HCT116 (cell line): ENCODE measurements around the gene SYNPO. TPM values are rescaled to one million over a fixed set of nuclear protein-coding genes. Genes with fewer than 3 reads are reported as not detected.
A peak's percentile ranks its signal among the peaks of the same experiment; 100 is the strongest.

Source experiments
- ATAC-seq: fragments of 200-7000 bp; cut with Tn5 transposase; 2 replicates; pipeline ENCODE4 v1.9.1; 2020; ENCODE audit warnings: mild to moderate bottlenecking, moderate library complexity
- BruUV-seq: library from RNA; stranded (reverse); fragments of 400-500 nt; replicated peaks from 2 replicates; lab custom pipeline; 2021; lab: Mats Ljungman, UMichigan
- CTCF ChIA-PET: fragments of 300-600 bp; sonication (Branson Sonifier 250); formaldehyde crosslinking; loops from one replicate; lab custom pipeline; 2021; ENCODE audit warnings: antibody characterized with exemption; lab: Charles Lee
- POLR2A ChIA-PET: fragments of 300-600, 350-600 bp; sonication (Branson Sonifier 250); formaldehyde crosslinking; loops from one replicate; lab custom pipeline; 2021; ENCODE audit warnings: antibody characterized with exemption; lab: Charles Lee
- RAD21 ChIA-PET, 2 experiments: fragments of 300-600 bp; sonication (Branson Sonifier 250); formaldehyde crosslinking; loops; one replicate each; lab custom pipeline; 2023; ENCODE audit warnings: low total read pairs in 2 of 2; ENCODE audit not compliant: uncharacterized antibody in 2 of 2, unreplicated experiment in 2 of 2, low non-redundant PET in 1 of 2; lab: Charles Lee
- DNase-seq: peaks from one replicate; pipeline ENCODE4 v3.0.0-alpha.2; 2010; ENCODE audit warnings: low read depth, low spot score
- H2AFZ ChIP-seq: fragments of 200-600 bp; shearing (Covaris generic), sonication (generic); 2 replicates; pipeline ENCODE4 v1.6.1; 2017; ENCODE audit warnings: low read depth, mixed run types, mixed read lengths, antibody characterized with exemption, low read length; ENCODE audit not compliant: poor library complexity, severe bottlenecking
- H3K27ac ChIP-seq: 2 replicates; pipeline ENCODE4 v1.5.1; 2012; ENCODE audit warnings: low read depth, low read length
- H3K27me3 ChIP-seq: fragments of 200-600 bp; sonication (generic); 2 replicates; pipeline ENCODE4 v1.6.1; 2016; ENCODE audit warnings: mixed run types, low read length, mixed read lengths; ENCODE audit not compliant: insufficient read depth
- H3K36me3 ChIP-seq, 2 experiments: fragments of 200-500 bp in 1 of 2; fragments of 200-600 bp in 1 of 2; sonication (Bioruptor generic) in 1 of 2; sonication (generic) in 1 of 2; 2 replicates each; pipeline versions ENCODE4 v1.5.1 to v1.6.1; 2014 to 2016; ENCODE audit warnings: low read length in 2 of 2, inconsistent platforms in 1 of 2, mixed read lengths in 1 of 2, mixed run types in 1 of 2; ENCODE audit not compliant: insufficient read depth in 2 of 2, control insufficient read depth in 1 of 2
- H3K4me1 ChIP-seq, 2 experiments: fragments of 200-600 bp in 1 of 2; sonication (generic) in 1 of 2; 2 replicates each; pipeline versions ENCODE4 v1.5.1 to v1.6.1; 2012 to 2017; ENCODE audit warnings: low read length in 2 of 2, inconsistent platforms in 1 of 2, mild to moderate bottlenecking in 1 of 2, mixed read lengths in 1 of 2, mixed run types in 1 of 2, moderate library complexity in 1 of 2; ENCODE audit not compliant: insufficient read depth in 2 of 2, control insufficient read depth in 1 of 2
- H3K4me2 ChIP-seq: fragments of 200-600 bp; sonication (generic); 2 replicates; pipeline ENCODE4 v1.6.1; 2017; ENCODE audit warnings: mixed run types, low read length, mixed read lengths
- H3K4me3 ChIP-seq, 2 experiments: fragments of 200-600 bp in 1 of 2; sonication (generic) in 1 of 2; replicated peaks in 1 of 2; 2 replicates each; pipeline ENCODE4 v1.5.1; 2011 to 2016; ENCODE audit warnings: low read length in 2 of 2, control low read depth in 1 of 2, low read depth in 1 of 2, mild to moderate bottlenecking in 1 of 2, mixed read lengths in 1 of 2, mixed run types in 1 of 2
- H3K79me2 ChIP-seq: fragments of 200-600 bp; sonication (generic); 2 replicates; pipeline ENCODE4 v1.6.1; 2017; ENCODE audit warnings: mild to moderate bottlenecking, mixed run types, low read length, moderate library complexity, mixed read lengths; ENCODE audit not compliant: insufficient read depth
- H3K9ac ChIP-seq: fragments of 200-600 bp; sonication (generic); 2 replicates; pipeline ENCODE4 v1.6.1; 2016; ENCODE audit warnings: low read length, mixed read lengths
- H3K9me2 ChIP-seq: fragments of 200-600 bp; sonication (generic), shearing (Covaris generic); 2 replicates; pipeline ENCODE4 v1.6.1; 2017; ENCODE audit warnings: mixed run types, mild to moderate bottlenecking, moderate library complexity; ENCODE audit not compliant: insufficient read depth
- H3K9me3 ChIP-seq, 2 experiments: fragments of 200-500 bp in 1 of 2; fragments of 200-600 bp in 1 of 2; sonication (Bioruptor generic) in 1 of 2; sonication (generic) in 1 of 2; 2 replicates each; pipeline ENCODE4 v1.6.1; 2014 to 2017; ENCODE audit warnings: low read length in 2 of 2, mixed read lengths in 2 of 2, inconsistent platforms in 1 of 2, low read depth in 1 of 2, mild to moderate bottlenecking in 1 of 2, mixed run types in 1 of 2, moderate library complexity in 1 of 2; ENCODE audit not compliant: control insufficient read depth in 1 of 2, insufficient read depth in 1 of 2
- H4K20me1 ChIP-seq: fragments of 200-600 bp; sonication (generic), shearing (Covaris generic); 2 replicates; pipeline ENCODE4 v1.6.1; 2017; ENCODE audit warnings: mixed run types, mild to moderate bottlenecking, moderate library complexity; ENCODE audit not compliant: insufficient read depth
- ATF3 ChIP-seq: IDR thresholded peaks from 2 replicates; pipeline ENCODE4 v1.6.1; 2012
- CBX3 ChIP-seq: IDR thresholded peaks from 2 replicates; pipeline ENCODE4 v1.6.1; 2012; ENCODE audit warnings: low read depth
- CEBPB ChIP-seq: IDR thresholded peaks from 2 replicates; pipeline ENCODE4 v1.6.1; 2012; ENCODE audit warnings: low read depth
- CTCF ChIP-seq, 3 experiments: fragments of 200-600 bp in 1 of 3; sonication (generic) in 1 of 3; IDR thresholded peaks in 2 of 3; conservative IDR thresholded peaks in 1 of 3; 2 replicates each; pipeline ENCODE4 v1.5.1; 2012 to 2017; ENCODE audit warnings: low read depth in 2 of 3, low read length in 2 of 3, antibody characterized with exemption in 1 of 3, borderline replicate concordance in 1 of 3, control low read depth in 1 of 3, mild to moderate bottlenecking in 1 of 3, mixed read lengths in 1 of 3, mixed run types in 1 of 3, moderate library complexity in 1 of 3; ENCODE audit not compliant: insufficient read depth in 1 of 3
- EGR1 ChIP-seq: IDR thresholded peaks from 2 replicates; pipeline ENCODE4 v1.6.1; 2012; ENCODE audit warnings: low read depth
- EZH2 ChIP-seq: fragments of 200-600 bp; sonication (generic); IDR thresholded peaks from 2 replicates; pipeline ENCODE4 v1.6.1; 2017; ENCODE audit warnings: antibody characterized with exemption, mixed run types
- JUND ChIP-seq: IDR thresholded peaks from 2 replicates; pipeline ENCODE4 v1.6.1; 2012
- MAX ChIP-seq: IDR thresholded peaks from 2 replicates; pipeline ENCODE4 v1.6.1; 2012
- POLR2A ChIP-seq: IDR thresholded peaks from 2 replicates; pipeline ENCODE4 v1.7.0; 2011; ENCODE audit warnings: borderline replicate concordance; ENCODE audit not compliant: insufficient read depth, insufficient read length; ENCODE audit errors: extremely low read depth
- POLR2AphosphoS5 ChIP-seq: IDR thresholded peaks from 2 replicates; pipeline ENCODE4 v1.6.1; 2011; ENCODE audit warnings: mild to moderate bottlenecking, low read depth, low read length, moderate library complexity
- RAD21 ChIP-seq: IDR thresholded peaks from 2 replicates; pipeline ENCODE4 v1.6.1; 2012; ENCODE audit warnings: low read depth, mild to moderate bottlenecking
- REST ChIP-seq: IDR thresholded peaks from 2 replicates; pipeline ENCODE4 v1.6.1; 2012; ENCODE audit warnings: low read depth
- SIN3A ChIP-seq: IDR thresholded peaks from 2 replicates; pipeline ENCODE4 v1.6.1; 2012; ENCODE audit warnings: low read depth
- SP1 ChIP-seq: IDR thresholded peaks from 2 replicates; pipeline ENCODE4 v1.6.1; 2012; ENCODE audit warnings: low read depth
- SRF ChIP-seq: IDR thresholded peaks from 2 replicates; pipeline ENCODE4 v1.6.1; 2012; ENCODE audit warnings: low read depth
- YY1 ChIP-seq: IDR thresholded peaks from 2 replicates; pipeline ENCODE4 v1.6.1; 2011; ENCODE audit warnings: low read length, low read depth, moderate library complexity, mild to moderate bottlenecking; ENCODE audit not compliant: insufficient replicate concordance; ENCODE audit errors: extremely low read depth
- ZBTB33 ChIP-seq: IDR thresholded peaks from 2 replicates; pipeline ENCODE4 v1.6.1; 2011; ENCODE audit warnings: mild to moderate bottlenecking, low read length, moderate library complexity; ENCODE audit not compliant: insufficient replicate concordance; ENCODE audit errors: extremely low read depth
- ZFX ChIP-seq: fragments of 450-650 bp; IDR thresholded peaks from 2 replicates; pipeline ENCODE4 v1.6.1; 2017
- ZNF274 ChIP-seq: fragments of 200-500 bp; sonication (Bioruptor generic); IDR thresholded peaks from 2 replicates; pipeline ENCODE4 v1.6.1; 2014; ENCODE audit warnings: mild to moderate bottlenecking, low read depth, low read length, inconsistent platforms
- intact Hi-C: fragments of 100-400 bp; cut with micrococcal nuclease; formaldehyde crosslinking; loops from 2 replicates; pipeline ENCODE4 v1.10.0; 2022
- total RNA-seq: library from RNA; stranded (reverse); gene quantifications from one replicate; pipeline ENCODE4 v1.2.1, GENCODE V29; 2021; ENCODE audit not compliant: unreplicated experiment

The SYNPO gene
- total RNA-seq, 1 experiment from 2014 or later: 8.2 TPM

GRCh38 chr5:150649108-150650020 lies 8.9 kb downstream of the SYNPO start:
- Histone ChIP-seq H3K4me3 (no peak overlapping the region), H3K9ac (no peak overlapping the region), H3K36me3 (no peaks in the 10 kb centered on the region), H3K27ac (no peak overlapping the region), H3K9me2 (no peaks in the 10 kb centered on the region), H2AFZ (no peak overlapping the region), H3K27me3 (no peaks in the 10 kb centered on the region), H3K4me1 (peaks cover 12 to 14% of the 10 kb centered on the region in 2 experiments), H3K9me3 (no peaks in the 10 kb centered on the region), H4K20me1 (no peaks in the 10 kb centered on the region), H3K4me2 (no peak overlapping the region), H3K79me2 (no peaks in the 10 kb centered on the region)
- POLR2A ChIA-PET: no interaction called here
- CTCF ChIA-PET: no interaction called here
- intact Hi-C loops: no loop called here
- ATAC-seq (no peak), DNase-seq (no peak)
- TSS peak; percentile 32 for BruUV-seq
- RAD21 ChIA-PET: no interaction called here
- no peak for TF ChIP-seq RAD21
- no peak for TF ChIP-seq SRF
- TF ChIP-seq CEBPB: no peak
- no peak for TF ChIP-seq EZH2
- no peak for TF ChIP-seq JUND
- no peak for TF ChIP-seq ATF3
- TF ChIP-seq EGR1: no peak
- no peak for TF ChIP-seq MAX
- TF ChIP-seq ZNF274: no peak
- TF ChIP-seq SIN3A: no peak
- TF ChIP-seq POLR2A: no peak
- no peak for TF ChIP-seq ZFX
- TF ChIP-seq ZBTB33: no peak
- no peak for TF ChIP-seq CTCF (IDR thresholded peaks at IDR 0.05 in 2 of 3, conservative IDR thresholded peaks at IDR 0.05 in 1 of 3; ENCODE audit: borderline replicate concordance in 1 of 3, insufficient read depth in 1 of 3, low read depth in 2 of 3, low read length in 2 of 3)
- TF ChIP-seq YY1: no peak
- no peak for TF ChIP-seq POLR2AphosphoS5
- no peak for TF ChIP-seq CBX3
- no peak for TF ChIP-seq SP1
- no peak for TF ChIP-seq REST
